Measurements from ENCODE around the gene CD46.

DNA sequence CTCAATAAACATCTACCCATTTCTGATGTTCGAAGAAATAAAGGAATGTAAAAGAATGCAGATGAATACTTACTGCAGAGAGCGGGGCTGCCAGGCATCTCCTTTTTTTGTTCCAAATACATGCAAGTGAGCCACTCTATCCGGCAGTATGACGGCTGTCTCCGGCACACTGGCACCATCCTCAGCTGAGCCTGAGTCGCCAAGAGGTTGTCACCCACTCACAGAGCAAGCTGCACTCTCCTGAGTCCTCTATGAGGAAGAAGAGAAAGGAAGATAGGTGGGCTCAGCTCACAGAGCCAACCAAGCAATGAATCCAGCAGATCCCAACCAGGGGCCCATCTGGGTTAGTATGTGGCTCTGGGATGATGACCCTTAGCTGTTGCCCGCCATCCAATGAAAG lies 65.3 kb downstream of the CD46 start:
- TF ChIP-seq SRF (IDR thresholded peaks at IDR 0.05; ENCODE audit: low read depth): no peak
- TF ChIP-seq CTCF (IDR thresholded peaks at IDR 0.05 in 2 of 3, conservative IDR thresholded peaks at IDR 0.05 in 1 of 3; ENCODE audit: borderline replicate concordance in 1 of 3, insufficient read depth in 1 of 3, low read depth in 2 of 3, low read length in 2 of 3): no peak
- no peak for TF ChIP-seq EZH2phosphoT487 (IDR thresholded peaks at IDR 0.05; ENCODE audit: borderline replicate concordance)

Measured in HCT116 (cell line).